A549 (cell line): ENCODE measurements around the gene MRPS22. TPM values are rescaled to one million over a fixed set of nuclear protein-coding genes. Genes with fewer than 3 reads are reported as not detected.

Experiments
- ATAC-seq, 2 experiments: fragments of 200-7000 bp in 1 of 2; fragments of >200 bp in 1 of 2; cut with Nextera tagmentation in 1 of 2; cut with Tn5 transposase in 1 of 2; 3 replicates each; pipeline versions ENCODE4 v1.8.0 to v1.9.1; 2018 to 2020; ENCODE audit warnings: mild to moderate bottlenecking in 1 of 2, moderate library complexity in 1 of 2
- CTCF ChIA-PET: fragments of 300-600 bp; sonication (Branson Sonifier 250); formaldehyde crosslinking; extraction: SDS; loops from one replicate; lab custom pipeline; 2021; ENCODE audit warnings: antibody characterized with exemption, inconsistent platforms; lab: Yijun Ruan, JAX
- POLR2A ChIA-PET: fragments of 350-600 bp; formaldehyde crosslinking; extraction: SDS; loops from one replicate; lab custom pipeline; 2021; ENCODE audit warnings: antibody characterized with exemption, inconsistent platforms; lab: Yijun Ruan, JAX
- DNase-seq, 2 experiments: peaks; one replicate each; pipeline versions ENCODE4 v3.0.0 to v3.0.0-alpha.2; 2011 to 2016; ENCODE audit warnings: low read depth in 1 of 2, low spot score in 1 of 2
- FAIRE-seq: peaks from 2 replicates; lab custom pipeline; 2011; peaks lifted over from hg19 to GRCh38; lab: Jason Lieb, UNC
- H3K27ac ChIP-seq, 2 experiments: fragments of >200 bp; sonication (Bioruptor Twin); formaldehyde crosslinking; 3 replicates each; pipeline ENCODE4 v1.5.1; 2016 to 2017
- H3K4me1 ChIP-seq: fragments of >200 bp; sonication (Bioruptor Twin); formaldehyde crosslinking; 3 replicates; pipeline ENCODE4 v1.6.1; 2016
- H3K4me2 ChIP-seq: fragments of >200 bp; sonication (Bioruptor Twin); formaldehyde crosslinking; 3 replicates; pipeline ENCODE4 v1.6.1; 2016
- H3K4me3 ChIP-seq: fragments of >200 bp; sonication (Bioruptor Twin); formaldehyde crosslinking; 3 replicates; pipeline ENCODE4 v1.5.1; 2016
- H3K9me3 ChIP-seq: fragments of >200 bp; sonication (Bioruptor Twin); formaldehyde crosslinking; 3 replicates; pipeline ENCODE4 v1.6.1; 2016
- CHD4 ChIP-seq: fragments of 200-600 bp; sonication (generic); IDR thresholded peaks from 2 replicates; pipeline ENCODE4 v1.6.1; 2016; ENCODE audit warnings: antibody characterized with exemption, mild to moderate bottlenecking, borderline replicate concordance
- CTCF ChIP-seq: fragments of >200 bp; sonication (Bioruptor Twin); formaldehyde crosslinking; IDR thresholded peaks from 3 replicates; pipeline ENCODE4 v1.5.1; 2016
- E2F6 ChIP-seq: IDR thresholded peaks from 2 replicates; pipeline ENCODE4 v1.6.1; 2012; ENCODE audit warnings: low read depth, borderline replicate concordance
- EHF ChIP-seq: fragments of 250-450 bp; sonication (Bioruptor Pico); IDR thresholded peaks from 2 replicates; pipeline ENCODE4 v1.5.0; 2020; ENCODE audit warnings: mild to moderate bottlenecking
- ELK1 ChIP-seq: fragments of 150-350 bp; IDR thresholded peaks from 2 replicates; pipeline ENCODE4 v1.6.1; 2014; ENCODE audit warnings: low read depth, mild to moderate bottlenecking, low read length
- HOXB13 ChIP-seq: fragments of 250-450 bp; sonication (Bioruptor Pico); IDR thresholded peaks from 2 replicates; pipeline ENCODE4 v1.5.0; 2020; ENCODE audit warnings: low read depth, mild to moderate bottlenecking, moderate library complexity
- HOXB5 ChIP-seq: fragments of 250-450 bp; sonication (Bioruptor Pico); IDR thresholded peaks from 2 replicates; pipeline ENCODE4 v1.5.0; 2020; ENCODE audit warnings: mild to moderate bottlenecking, moderate library complexity
- JUN ChIP-seq, 2 experiments: fragments of >200 bp; sonication (Bioruptor Twin); formaldehyde crosslinking; IDR thresholded peaks; 2 replicates in 1 of 2; 3 replicates in 1 of 2; pipeline ENCODE4 v1.6.1; 2016 to 2017
- KDM5A ChIP-seq: fragments of 200-600 bp; sonication (generic); IDR thresholded peaks from 2 replicates; pipeline ENCODE4 v1.6.1; 2016; ENCODE audit warnings: antibody characterized with exemption, mild to moderate bottlenecking
- MYC ChIP-seq: IDR thresholded peaks from 2 replicates; pipeline ENCODE4 v1.6.1; 2012; ENCODE audit warnings: mild to moderate bottlenecking, inconsistent platforms, low read length, improper control_type of control experiment, borderline replicate concordance
- PHF8 ChIP-seq: fragments of 200-600 bp; sonication (generic); IDR thresholded peaks from 2 replicates; pipeline ENCODE4 v1.6.1; 2016; ENCODE audit warnings: low read depth, mild to moderate bottlenecking, antibody characterized with exemption, moderate library complexity, borderline replicate concordance
- RFX5 ChIP-seq: fragments of 450-650 bp; IDR thresholded peaks from 2 replicates; pipeline ENCODE4 v1.7.1; 2014; ENCODE audit warnings: antibody characterized with exemption, mild to moderate bottlenecking, moderate library complexity
- SMC3 ChIP-seq: fragments of >200 bp; sonication (Bioruptor Twin); formaldehyde crosslinking; IDR thresholded peaks from 3 replicates; pipeline ENCODE4 v1.6.1; 2018; ENCODE audit warnings: inconsistent platforms
- SREBF2 ChIP-seq: fragments of 450-650 bp; IDR thresholded peaks from 2 replicates; pipeline ENCODE4 v1.6.1; 2014; ENCODE audit warnings: mild to moderate bottlenecking, moderate library complexity
- TFCP2L1 ChIP-seq: fragments of 250-450 bp; sonication (Bioruptor Pico); IDR thresholded peaks from 2 replicates; pipeline ENCODE4 v1.5.0; 2021; ENCODE audit warnings: mild to moderate bottlenecking
- ZC3H11A ChIP-seq: fragments of 450-650 bp; IDR thresholded peaks from 2 replicates; pipeline ENCODE4 v1.6.1; 2014; ENCODE audit warnings: antibody characterized with exemption, mild to moderate bottlenecking
- ZFP36 ChIP-seq: fragments of 450-650 bp; IDR thresholded peaks from 2 replicates; pipeline ENCODE4 v1.6.1; 2014; ENCODE audit warnings: borderline replicate concordance; ENCODE audit not compliant: partially characterized antibody
- ZNF302 ChIP-seq: fragments of 250-450 bp; sonication (Bioruptor Pico); IDR thresholded peaks from 2 replicates; pipeline ENCODE4 v1.9.0; 2021; ENCODE audit warnings: inconsistent platforms, mild to moderate bottlenecking, moderate library complexity
- ZSCAN20 ChIP-seq: fragments of 250-450 bp; sonication (Bioruptor Pico); IDR thresholded peaks from 2 replicates; pipeline ENCODE4 v1.8.0; 2022; ENCODE audit warnings: mild to moderate bottlenecking, moderate library complexity
- WGBS: methylation state at CpG from one replicate; pipeline ENCODE4 v1.1.6; 2017; ENCODE audit errors: missing lambda C conversion rate; 5-methylcytosine and 5-hydroxymethylcytosine counted together
- polyA plus RNA-seq, 4 experiments: library from polyadenylated mRNA; depleted of rRNA in 3 of 4; stranded (reverse); fragments of >200 nt; fragmentation: RNase III in 1 of 4; extraction: RNeasy Plus Mini Kit Qiagen cat#74134 plus additional on column Dnase treatment in 1 of 4; gene quantifications; 2 replicates in 3 of 4; 3 replicates in 1 of 4; pipeline ENCODE4 v1.2.3, GENCODE V29; 2011 to 2017
- TF ChIP-seq, protein P1 (sequence below): fragments of 450-650 bp; IDR thresholded peaks from 2 replicates; pipeline ENCODE4 v1.6.1; 2014; ENCODE audit warnings: antibody characterized with exemption

MRPS22 gene
- polyA plus RNA-seq, 2 of the 4 experiments (the other 2 are of a cell fraction): 47.3 to 57.3 TPM

DNA sequence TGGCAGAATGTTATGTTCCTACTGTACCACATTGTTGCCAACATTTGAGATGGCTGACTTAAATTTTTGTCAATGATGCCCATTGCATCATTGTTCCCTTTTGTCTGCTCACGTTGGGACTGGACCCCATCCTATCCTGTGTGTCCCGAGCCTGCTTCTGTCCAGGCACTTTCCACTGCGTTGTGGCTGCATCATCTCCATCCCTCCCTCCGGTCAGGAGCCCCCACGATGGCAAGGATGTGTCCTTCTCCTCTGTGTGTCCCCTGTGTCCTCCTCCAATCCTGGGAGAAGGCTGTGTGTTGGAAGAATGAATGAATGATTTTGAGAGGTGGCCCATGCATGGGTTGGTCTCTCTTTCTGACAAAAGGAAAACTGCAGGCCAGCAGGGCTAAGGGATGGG is 19.4 kb upstream of the MRPS22 start (continued):
- no peak for TF ChIP-seq EHF (CRISPR knock-in tag)
- no peak for TF ChIP-seq ZNF302 (CRISPR knock-in tag)
- no peak for TF ChIP-seq ELK1
- no peak for TF ChIP-seq RFX5

GRCh38 chr3:139325551-139325950 is 18.3 kb upstream of the MRPS22 start:
- DNase-seq: no peak
- Histone ChIP-seq H3K4me3 (no peak overlapping the region), H3K9me3 (no peaks in the 10 kb centered on the region), H3K27ac (no peak overlapping the region), H3K4me2 (no peak overlapping the region), H3K4me1 (peaks cover 5% of the 10 kb centered on the region; the same call in 2 of the 3 replicates)
- TF ChIP-seq ZC3H11A (no peak), CTCF (no peak), KDM5A (no peak), SREBF2 (no peak), ZNF302 (CRISPR knock-in tag) (no peak), ZSCAN20 (CRISPR knock-in tag) (no peak), HOXB5 (no peak), TFCP2L1 (CRISPR knock-in tag) (no peak), ZFP36 (no peak)
- CTCF ChIA-PET: interaction anchor here (1.0 to 3.0 kb wide), 2 partner anchors 214 to 390 kb away, joined by 5 to 18 read pairs; no protein-coding TSS in a partner anchor
- FAIRE-seq: no peak
- WGBS: 92% methylated on average over 2 of the region's 3 CpGs
- POLR2A ChIA-PET: no interaction called here
- no peak for ATAC-seq

GRCh38 chr3:139326131-139326530 is 17.7 kb upstream of the MRPS22 start:
- WGBS: 83% methylated on average over 5 of the region's 5 CpGs
- no peak for ATAC-seq
- ChIA-PET CTCF (interaction anchor here (3.0 kb wide), 1 partner anchor 214 kb away, joined by 18 read pairs; no protein-coding TSS in a partner anchor), POLR2A (no interaction called here)
- Histone ChIP-seq H3K4me3 (no peak overlapping the region), H3K27ac (no peak overlapping the region), H3K9me3 (no peaks in the 10 kb centered on the region), H3K4me2 (no peak overlapping the region), H3K4me1 (peaks cover 5% of the 10 kb centered on the region; the same call in 2 of the 3 replicates)
- no peak for DNase-seq
- FAIRE-seq: no peak
- no peak for TF ChIP-seq SREBF2
- TF ChIP-seq CHD4: no peak

GRCh38 chr3:139326707-139327106 is 17.1 kb upstream of the MRPS22 start:
- no peaks in the 10 kb centered on the region for H3K9me3 ChIP-seq
- peaks cover 5% of the 10 kb centered on the region; the same call in 2 of the 3 replicates for H3K4me1 ChIP-seq
- H3K4me3 ChIP-seq: no peak overlapping the region
- CTCF ChIA-PET: interaction anchor here (3.0 kb wide), 1 partner anchor 215 kb away, joined by 18 read pairs; no protein-coding TSS in a partner anchor
- DNase-seq (no peak), ATAC-seq (no peak), FAIRE-seq (no peak)
- no peak overlapping the region for H3K27ac ChIP-seq
- POLR2A ChIA-PET: no interaction called here
- TF ChIP-seq PHF8 (no peak), HOXB13 (no peak), SMC3 (no peak), JUN (IDR thresholded peaks at IDR 0.05) (no peak), KDM5A (no peak), E2F6 (no peak), MYC (no peak)
- TF ChIP-seq, protein P1, sequence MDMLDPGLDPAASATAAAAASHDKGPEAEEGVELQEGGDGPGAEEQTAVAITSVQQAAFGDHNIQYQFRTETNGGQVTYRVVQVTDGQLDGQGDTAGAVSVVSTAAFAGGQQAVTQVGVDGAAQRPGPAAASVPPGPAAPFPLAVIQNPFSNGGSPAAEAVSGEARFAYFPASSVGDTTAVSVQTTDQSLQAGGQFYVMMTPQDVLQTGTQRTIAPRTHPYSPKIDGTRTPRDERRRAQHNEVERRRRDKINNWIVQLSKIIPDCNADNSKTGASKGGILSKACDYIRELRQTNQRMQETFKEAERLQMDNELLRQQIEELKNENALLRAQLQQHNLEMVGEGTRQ: no peak
- no peak overlapping the region for H3K4me2 ChIP-seq
- WGBS: 77% methylated on average over 4 of the region's 4 CpGs
